Mucosa of rectum (tissue), 2 donors: Measurements from ENCODE around the gene PI4KB.

Experiments used
- H3K27ac ChIP-seq, 2 donors: one replicate each; pipeline ENCODE4 v1.7.0; 2013; ENCODE audit warnings: inconsistent platforms in 2 of 2, low read depth in 2 of 2, low read length in 2 of 2
- H3K27me3 ChIP-seq, 2 donors: one replicate each; pipeline ENCODE4 v1.7.0; 2013; ENCODE audit warnings: low read length in 2 of 2; ENCODE audit not compliant: control insufficient read depth in 2 of 2, insufficient read depth in 2 of 2
- H3K36me3 ChIP-seq, 2 donors: one replicate each; pipeline ENCODE4 v1.7.0; 2013; ENCODE audit warnings: low read length in 2 of 2; ENCODE audit not compliant: control insufficient read depth in 2 of 2, insufficient read depth in 2 of 2
- H3K4me1 ChIP-seq, 2 donors: one replicate each; pipeline ENCODE4 v1.7.0; 2013; ENCODE audit warnings: low read length in 2 of 2, mild to moderate bottlenecking in 1 of 2; ENCODE audit not compliant: control insufficient read depth in 2 of 2, insufficient read depth in 2 of 2
- H3K4me3 ChIP-seq, 2 donors: one replicate each; pipeline ENCODE4 v1.7.0; 2013; ENCODE audit warnings: low read length in 2 of 2
- H3K9ac ChIP-seq, 2 donors: one replicate each; pipeline ENCODE4 v1.7.0; 2013; ENCODE audit warnings: low read length in 2 of 2, low read depth in 1 of 2, mild to moderate bottlenecking in 1 of 2
- H3K9me3 ChIP-seq, 2 donors: one replicate each; pipeline ENCODE4 v1.7.0; 2013; ENCODE audit warnings: low read length in 2 of 2; ENCODE audit not compliant: control insufficient read depth in 2 of 2
- donor health status: healthy.
- donor health status: Normal muscosa, but diverticular disease.

The PI4KB gene

DNA sequence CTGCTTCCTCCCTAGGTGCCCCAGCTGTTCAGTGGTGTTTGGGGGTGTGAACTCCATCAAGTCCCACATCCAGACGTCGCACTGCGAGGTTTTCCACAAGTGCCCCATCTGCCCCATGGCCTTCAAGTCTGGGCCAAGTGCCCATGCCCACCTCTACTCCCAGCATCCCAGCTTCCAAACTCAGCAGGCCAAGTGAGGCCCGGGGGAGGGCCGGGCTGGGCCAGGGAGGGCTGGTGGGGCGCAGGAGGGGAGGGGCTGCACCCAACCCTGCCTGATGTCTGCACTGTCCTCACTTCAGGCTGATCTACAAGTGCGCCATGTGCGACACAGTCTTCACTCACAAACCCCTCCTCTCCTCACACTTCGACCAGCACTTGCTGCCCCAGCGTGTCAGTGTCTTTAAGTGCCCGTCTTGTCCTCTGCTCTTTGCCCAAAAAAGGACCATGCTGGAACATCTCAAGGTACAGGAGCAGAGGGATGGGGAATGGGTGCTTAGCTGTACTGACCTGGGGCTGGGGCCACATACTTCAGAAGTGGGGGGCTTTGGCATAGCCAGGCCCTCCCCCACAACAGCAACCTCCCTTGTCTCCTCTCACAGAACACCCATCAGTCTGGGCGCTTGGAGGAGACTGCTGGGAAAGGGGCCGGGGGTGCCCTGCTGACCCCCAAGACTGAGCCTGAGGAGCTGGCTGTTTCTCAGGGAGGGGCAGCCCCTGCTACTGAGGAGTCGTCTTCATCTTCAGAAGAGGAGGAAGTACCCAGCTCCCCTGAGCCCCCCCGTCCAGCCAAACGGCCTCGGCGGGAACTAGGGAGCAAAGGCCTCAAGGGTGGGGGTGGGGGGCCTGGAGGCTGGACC, 37.9 kb downstream of the PI4KB start:
- peaks cover 72 to 81% of the 10 kb centered on the region in 2 donors for H3K36me3 ChIP-seq
- H3K4me1 ChIP-seq = no peaks in the 10 kb centered on the region
- H3K27me3 ChIP-seq = no peaks in the 10 kb centered on the region
- H3K9ac ChIP-seq = no peak overlapping the region
- no peak overlapping the region for H3K27ac ChIP-seq
- no peak overlapping the region for H3K4me3 ChIP-seq
- H3K9me3 ChIP-seq = no peaks in the 10 kb centered on the region

DNA sequence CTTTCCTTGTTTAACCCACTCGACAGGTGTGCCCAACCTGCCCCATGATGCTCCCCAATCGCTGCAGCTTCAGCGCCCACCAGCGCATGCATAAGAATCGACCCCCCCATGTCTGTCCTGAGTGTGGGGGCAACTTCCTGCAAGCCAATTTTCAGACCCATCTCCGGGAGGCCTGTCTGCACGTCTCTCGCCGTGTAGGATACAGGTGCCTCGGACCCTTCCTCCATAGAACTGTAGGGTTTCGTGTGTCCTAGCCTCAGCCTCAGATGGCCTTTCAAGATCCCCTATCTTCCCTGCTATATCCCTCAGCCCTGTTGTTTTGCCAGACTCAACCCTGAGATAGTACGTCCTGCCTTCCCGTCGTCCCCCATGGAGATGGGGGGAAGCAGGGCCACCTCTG, 38.7 kb downstream of the PI4KB start:
- H3K9ac ChIP-seq = no peak overlapping the region
- H3K4me1 ChIP-seq = peaks cover 7 to 8% of the 10 kb centered on the region in 2 donors
- H3K9me3 ChIP-seq = no peaks in the 10 kb centered on the region
- H3K27me3 ChIP-seq = no peaks in the 10 kb centered on the region
- H3K27ac ChIP-seq = no peak overlapping the region
- H3K36me3 ChIP-seq = peaks cover 64 to 73% of the 10 kb centered on the region in 2 donors
- no peak overlapping the region for H3K4me3 ChIP-seq

DNA sequence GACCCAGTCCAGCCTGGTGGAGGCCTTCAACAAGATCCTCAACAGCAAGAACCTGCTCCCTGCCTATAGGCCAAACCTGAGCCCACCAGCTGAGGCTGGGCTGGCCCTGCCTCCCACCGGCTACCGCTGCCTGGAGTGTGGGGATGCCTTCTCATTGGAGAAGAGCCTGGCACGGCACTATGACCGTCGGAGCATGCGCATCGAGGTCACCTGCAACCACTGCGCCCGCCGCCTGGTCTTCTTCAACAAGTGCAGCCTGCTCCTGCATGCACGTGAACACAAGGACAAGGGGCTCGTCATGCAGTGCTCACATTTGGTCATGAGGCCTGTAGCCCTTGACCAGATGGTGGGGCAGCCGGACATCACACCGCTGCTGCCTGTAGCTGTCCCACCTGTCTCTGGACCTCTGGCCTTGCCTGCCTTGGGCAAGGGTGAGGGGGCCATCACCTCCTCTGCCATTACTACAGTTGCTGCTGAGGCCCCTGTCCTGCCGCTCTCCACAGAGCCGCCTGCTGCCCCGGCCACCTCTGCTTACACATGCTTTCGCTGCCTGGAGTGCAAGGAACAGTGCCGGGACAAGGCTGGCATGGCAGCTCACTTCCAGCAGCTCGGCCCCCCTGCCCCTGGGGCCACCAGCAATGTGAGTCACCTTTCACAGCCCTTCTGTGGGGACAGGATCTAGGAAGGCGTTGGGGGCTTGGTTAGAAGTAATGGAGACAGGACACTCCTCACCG, 39.3 kb downstream of the PI4KB start:
- Histone ChIP-seq H3K4me1 (peaks cover 8 to 13% of the 10 kb centered on the region in 2 donors), H3K36me3 (peaks cover 59 to 67% of the 10 kb centered on the region in 2 donors), H3K27ac (no peak overlapping the region), H3K27me3 (no peaks in the 10 kb centered on the region), H3K4me3 (no peak overlapping the region), H3K9ac (no peak overlapping the region), H3K9me3 (no peaks in the 10 kb centered on the region)

DNA sequence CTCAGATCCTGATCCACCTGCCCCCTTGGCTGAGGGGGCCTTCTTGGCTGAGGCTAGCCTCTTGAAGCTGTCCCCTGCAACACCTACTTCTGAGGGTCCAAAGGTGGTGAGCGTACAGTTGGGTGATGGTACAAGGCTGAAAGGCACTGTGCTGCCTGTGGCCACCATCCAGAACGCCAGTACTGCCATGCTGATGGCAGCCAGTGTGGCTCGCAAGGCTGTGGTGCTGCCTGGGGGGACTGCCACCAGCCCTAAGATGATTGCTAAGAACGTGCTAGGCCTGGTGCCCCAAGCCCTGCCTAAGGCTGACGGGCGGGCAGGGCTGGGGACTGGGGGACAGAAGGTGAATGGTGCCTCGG, 39.9 kb downstream of the PI4KB start:
- H3K4me3 ChIP-seq = no peak overlapping the region
- no peak overlapping the region for H3K27ac ChIP-seq
- H3K4me1 ChIP-seq = peaks cover 8 to 13% of the 10 kb centered on the region in 2 donors
- H3K9me3 ChIP-seq = no peaks in the 10 kb centered on the region
- H3K36me3 ChIP-seq = peaks cover 52 to 61% of the 10 kb centered on the region in 2 donors
- H3K9ac ChIP-seq = no peak overlapping the region
- no peaks in the 10 kb centered on the region for H3K27me3 ChIP-seq

DNA sequence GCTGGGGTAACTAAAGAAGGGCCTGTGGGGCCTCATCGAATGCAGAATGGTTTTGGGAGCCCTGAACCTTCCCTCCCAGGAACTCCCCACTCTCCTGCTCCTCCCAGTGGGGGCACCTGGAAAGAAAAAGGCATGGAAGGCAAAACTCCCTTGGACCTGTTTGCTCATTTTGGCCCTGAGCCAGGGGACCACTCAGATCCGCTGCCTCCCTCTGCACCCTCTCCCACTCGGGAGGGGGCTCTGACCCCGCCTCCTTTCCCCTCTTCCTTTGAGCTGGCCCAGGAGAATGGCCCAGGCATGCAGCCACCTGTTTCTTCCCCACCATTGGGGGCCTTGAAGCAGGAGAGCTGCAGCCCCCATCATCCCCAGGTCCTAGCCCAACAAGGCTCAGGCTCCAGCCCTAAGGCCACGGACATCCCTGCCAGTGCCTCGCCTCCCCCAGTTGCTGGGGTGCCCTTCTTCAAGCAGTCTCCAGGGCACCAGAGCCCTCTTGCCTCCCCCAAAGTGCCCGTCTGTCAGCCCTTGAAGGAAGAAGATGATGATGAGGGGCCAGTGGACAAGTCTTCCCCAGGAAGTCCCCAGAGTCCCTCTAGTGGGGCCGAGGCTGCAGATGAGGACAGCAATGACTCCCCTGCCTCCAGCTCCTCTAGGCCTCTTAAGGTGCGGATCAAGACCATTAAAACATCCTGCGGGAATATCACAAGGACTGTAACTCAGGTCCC, 40.4 kb downstream of the PI4KB start:
- Histone ChIP-seq H3K4me1 (peaks cover 8 to 13% of the 10 kb centered on the region in 2 donors), H3K9me3 (no peaks in the 10 kb centered on the region), H3K27me3 (no peaks in the 10 kb centered on the region), H3K9ac (no peak overlapping the region), H3K27ac (no peak overlapping the region), H3K36me3 (peaks cover 47 to 56% of the 10 kb centered on the region in 2 donors), H3K4me3 (no peak overlapping the region)

DNA sequence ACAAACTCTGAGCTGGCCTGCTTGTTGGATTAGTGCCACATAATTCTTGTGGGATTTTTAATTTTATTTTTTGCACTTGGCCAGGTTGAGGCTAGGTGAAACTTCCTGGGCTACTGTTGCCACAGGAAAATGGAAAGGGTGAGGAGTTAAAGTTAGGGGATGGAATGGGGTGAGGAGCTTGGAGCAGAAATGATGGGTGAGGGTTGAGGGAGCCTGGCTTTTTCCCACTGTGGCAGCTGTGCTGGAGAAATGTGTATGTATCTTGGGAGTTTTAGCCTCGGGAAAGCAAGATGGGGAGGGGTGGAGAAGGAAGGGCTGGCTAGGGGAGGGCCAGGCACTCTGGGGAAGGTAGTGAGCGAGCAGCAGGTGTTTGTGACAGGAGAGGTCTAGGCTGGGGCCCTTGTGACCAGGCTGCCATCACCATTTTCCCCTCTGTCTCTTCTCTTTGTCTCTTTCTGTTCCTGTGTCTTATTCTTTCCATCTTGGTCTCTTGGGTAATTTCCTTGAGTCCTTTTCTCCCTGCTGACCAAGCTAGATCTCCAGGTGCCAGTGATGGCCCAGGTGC, 43.1 kb downstream of the PI4KB start:
- H3K36me3 ChIP-seq = peaks cover 34 to 36% of the 10 kb centered on the region in 2 donors
- no peaks in the 10 kb centered on the region for H3K9me3 ChIP-seq
- peaks cover 11 to 16% of the 10 kb centered on the region in 2 donors for H3K4me1 ChIP-seq
- H3K27me3 ChIP-seq = no peaks in the 10 kb centered on the region
- H3K27ac ChIP-seq = no peak overlapping the region
- H3K4me3 ChIP-seq = no peak overlapping the region
- H3K9ac ChIP-seq = no peak overlapping the region

DNA sequence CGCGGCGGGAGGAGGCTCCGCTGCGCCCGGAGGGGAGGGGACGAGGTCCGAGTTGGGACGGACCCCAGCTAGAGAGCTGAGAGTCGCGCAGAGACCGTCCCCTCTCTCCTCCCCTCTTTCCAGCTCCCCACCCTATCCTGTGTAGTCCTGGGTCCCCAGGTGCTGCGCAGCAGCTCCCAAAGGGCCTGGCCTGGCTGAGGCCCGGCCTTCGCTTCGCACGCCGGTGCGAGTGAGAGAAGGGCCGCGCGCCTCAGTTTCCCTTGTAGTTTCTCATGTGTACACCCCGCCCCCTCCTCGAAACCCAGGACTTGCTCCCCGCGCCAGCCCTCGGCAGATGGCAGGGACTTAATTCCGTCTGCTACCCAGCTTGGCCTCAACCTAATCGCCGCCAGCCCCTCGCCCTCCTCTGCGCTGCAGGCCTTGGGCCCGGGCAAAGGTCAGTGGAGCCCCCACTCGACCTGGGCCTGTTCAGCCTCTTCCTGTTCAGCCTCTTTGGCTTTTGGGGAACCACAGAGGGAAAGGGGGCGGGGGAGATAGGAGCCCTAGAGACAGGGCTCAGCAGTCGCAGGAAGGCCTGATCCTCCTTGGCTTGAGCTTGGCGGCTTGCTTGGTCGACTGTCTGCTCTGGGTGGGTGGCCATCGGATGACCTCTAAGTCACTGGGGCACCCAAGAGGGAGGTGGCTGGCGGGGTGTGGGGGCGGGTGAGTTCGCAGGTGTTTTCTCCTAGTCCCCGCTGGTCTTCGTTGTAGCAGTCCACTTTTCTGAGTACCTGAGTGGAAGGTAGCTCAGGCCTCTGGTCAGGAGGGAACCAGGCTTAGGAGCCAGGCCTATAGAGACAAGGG, 44.1 kb downstream of the PI4KB start:
- no peaks in the 10 kb centered on the region for H3K27me3 ChIP-seq
- peaks cover 24 to 26% of the 10 kb centered on the region in 2 donors for H3K36me3 ChIP-seq
- peak overlapping the region; percentile 91 to 93 for H3K4me3 ChIP-seq
- H3K27ac ChIP-seq = peak overlapping the region; percentile 99 to 100
- no peaks in the 10 kb centered on the region for H3K9me3 ChIP-seq
- peak overlapping the region; percentile 81 to 82 for H3K9ac ChIP-seq
- H3K4me1 ChIP-seq = peaks cover 11 to 16% of the 10 kb centered on the region in 2 donors

DNA sequence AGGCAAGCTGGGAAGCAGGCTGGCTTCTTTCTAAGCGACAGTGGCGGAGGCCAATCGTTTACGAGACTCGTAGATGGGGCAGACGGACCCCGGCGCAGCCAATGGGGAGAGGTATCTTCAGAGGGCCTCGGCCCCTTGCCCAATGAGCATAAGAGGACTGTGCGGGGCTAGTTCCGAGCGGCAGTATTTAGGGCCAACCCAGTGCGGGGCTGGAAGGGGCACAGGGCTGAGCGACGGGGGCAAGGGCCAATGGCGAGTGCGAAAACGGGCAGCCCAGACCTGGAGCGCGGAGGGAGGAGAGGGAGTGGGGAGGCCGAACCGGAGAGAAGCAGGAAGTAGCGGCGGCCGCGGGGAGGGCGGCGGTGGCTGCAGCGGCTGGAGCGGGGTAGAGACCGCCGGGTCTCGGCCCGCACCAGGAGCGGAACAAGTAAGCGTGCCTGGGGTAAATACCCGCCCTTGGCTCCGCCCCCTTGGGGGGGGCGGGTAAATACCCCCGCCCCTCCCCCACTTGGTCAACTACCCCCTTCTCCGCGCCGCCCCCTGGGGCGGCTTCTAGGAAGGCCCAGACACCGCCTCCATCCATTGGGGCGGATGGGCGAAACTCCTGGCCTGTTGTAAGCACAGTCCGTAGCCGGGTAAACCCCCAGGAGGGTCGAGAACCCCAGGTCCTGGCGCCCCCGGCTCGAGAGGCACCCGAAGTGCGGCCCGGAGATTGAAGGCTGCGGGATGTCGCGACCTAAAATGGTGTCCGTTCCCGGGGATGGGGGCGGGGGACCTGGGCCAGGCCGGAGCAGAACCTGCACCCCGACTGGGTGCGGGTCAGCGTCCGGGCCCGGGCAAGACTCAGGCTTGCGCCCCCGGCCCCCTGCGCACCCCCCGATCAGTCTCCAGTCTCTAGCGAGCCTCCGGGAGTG, 45.0 kb downstream of the PI4KB start, which contains the start of gene ZNF687:
TSS of gene ZNF687 (plus strand) at position 331 of the 914 bp plus-strand sequence. CDS start 3,993 bp downstream, outside the sequence.
- Histone ChIP-seq H3K27me3 (no peaks in the 10 kb centered on the region), H3K4me1 (peaks cover 11 to 16% of the 10 kb centered on the region in 2 donors), H3K4me3 (peak within 1 kb of the TSS; percentile 93), H3K9ac (peak within 1 kb of the TSS; percentile 82 to 99), H3K36me3 (peaks cover 16 to 18% of the 10 kb centered on the region in 2 donors), H3K27ac (peak within 1 kb of the TSS; percentile 99 to 100), H3K9me3 (no peaks in the 10 kb centered on the region)
